ENCODE data around the gene ZNF480.
"Not testable (repeated sequence)": the region's sequence is repeated elsewhere in the genome, so short reads cannot be mapped to it uniquely, and the experiment has no call there.

The ZNF480 gene

DNA sequence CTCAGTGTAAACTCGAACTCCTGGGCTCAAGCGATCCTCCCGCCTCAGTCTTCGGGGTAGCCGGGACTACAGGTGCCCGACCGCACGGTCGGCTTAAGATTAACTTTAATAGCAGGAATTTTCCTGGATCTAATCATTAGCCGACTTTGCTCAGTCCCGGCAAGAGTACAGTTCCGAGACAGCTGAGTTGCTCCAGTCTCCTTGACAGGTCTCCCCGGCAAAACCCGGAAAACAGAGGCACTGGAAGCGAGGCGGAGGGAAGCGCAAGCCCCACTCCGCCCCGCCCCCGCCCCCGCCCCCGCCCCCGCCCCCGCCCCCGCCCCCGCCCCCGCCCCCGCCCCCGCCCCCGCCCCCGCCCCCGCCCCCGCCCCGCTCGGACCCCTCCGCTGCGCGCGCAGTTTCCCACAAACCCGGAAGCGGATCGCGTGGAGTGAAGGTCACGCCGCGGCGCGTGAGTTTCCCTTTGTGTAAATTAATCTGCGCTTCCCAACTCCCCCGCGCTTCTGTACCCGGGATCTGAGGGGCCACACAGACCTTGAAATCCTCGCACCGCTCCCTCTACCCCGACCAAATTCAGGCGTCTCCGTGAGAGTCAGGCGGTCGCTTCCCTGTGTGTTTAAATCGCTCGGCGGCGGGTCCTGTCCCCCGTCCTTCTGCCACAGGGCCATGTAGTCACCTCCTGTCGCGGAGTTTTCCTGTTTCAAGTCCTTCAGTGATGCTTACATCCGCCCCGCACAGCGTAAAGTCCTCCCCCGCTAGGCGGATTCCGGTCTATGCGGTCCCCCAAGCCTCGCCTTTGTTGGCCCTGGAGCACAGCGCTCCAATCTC, at the start of gene ZNF480:
ZNF480 (plus strand) TSS at position 397 of the 828 bp plus-strand sequence. CDS start 3,244 bp downstream, outside the sequence.
- peak; percentile 75 for DNase-seq

DNA sequence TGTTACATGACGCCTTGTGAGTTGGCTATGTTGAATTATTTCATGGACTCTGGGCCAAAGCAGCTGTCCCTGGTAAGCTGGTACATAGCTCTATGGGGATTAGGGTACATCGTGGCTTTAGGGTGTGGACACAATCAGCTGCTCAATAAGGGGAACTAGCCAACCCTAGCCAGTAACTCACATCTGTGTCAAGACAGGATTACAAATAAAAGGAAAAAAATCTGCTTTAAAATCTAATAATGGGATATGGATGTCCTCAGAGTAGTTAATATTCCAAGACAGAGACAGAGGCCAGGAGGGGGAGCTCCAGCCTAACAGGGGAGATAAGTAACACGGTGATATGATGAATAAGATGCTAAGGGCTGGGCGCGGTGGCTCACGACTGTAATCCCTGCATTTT, 48.7 kb upstream of the ZNF480 start:
- DNase-seq = peak; percentile 63

DNA sequence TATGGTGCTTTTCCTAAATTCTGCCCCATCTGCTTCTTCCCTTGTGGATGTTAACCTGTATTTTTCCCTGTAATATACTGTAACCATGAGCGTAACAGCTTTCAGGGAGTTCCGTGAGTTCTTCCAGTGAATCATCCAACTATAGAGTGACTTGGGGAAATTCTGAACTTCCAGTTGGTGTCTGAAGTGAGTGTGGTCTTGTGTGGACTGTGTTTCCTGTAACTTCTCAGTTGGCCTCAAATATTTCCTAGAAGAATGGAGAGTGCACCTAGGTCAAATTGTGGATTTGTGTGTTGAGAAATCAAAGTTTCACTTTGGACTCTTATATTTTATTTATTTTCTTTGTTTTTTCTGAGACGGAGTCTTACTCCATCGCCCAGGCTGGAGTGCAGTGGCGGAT, 38.5 kb upstream of the ZNF480 start:
- no peak for DNase-seq

DNA sequence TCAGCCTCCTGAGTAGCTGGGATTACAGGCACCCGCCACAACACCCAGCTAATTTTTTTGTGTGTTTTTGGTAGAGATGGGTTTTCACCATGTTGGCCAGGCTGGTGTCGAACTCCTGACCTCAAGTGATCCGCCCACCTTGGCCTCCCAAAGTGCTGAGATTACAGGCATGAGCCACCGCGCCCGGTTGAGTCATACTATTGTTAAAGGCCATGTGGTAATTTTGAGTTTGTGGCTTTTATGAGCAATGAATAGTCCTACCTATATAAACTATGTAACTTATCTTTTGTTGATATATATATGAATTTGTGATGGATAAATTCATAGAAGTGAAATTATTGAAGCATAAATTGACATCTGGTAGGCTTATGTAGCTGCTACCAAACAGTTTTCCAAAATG, 31.4 kb upstream of the ZNF480 start:
- DNase-seq = peak; percentile 23

DNA sequence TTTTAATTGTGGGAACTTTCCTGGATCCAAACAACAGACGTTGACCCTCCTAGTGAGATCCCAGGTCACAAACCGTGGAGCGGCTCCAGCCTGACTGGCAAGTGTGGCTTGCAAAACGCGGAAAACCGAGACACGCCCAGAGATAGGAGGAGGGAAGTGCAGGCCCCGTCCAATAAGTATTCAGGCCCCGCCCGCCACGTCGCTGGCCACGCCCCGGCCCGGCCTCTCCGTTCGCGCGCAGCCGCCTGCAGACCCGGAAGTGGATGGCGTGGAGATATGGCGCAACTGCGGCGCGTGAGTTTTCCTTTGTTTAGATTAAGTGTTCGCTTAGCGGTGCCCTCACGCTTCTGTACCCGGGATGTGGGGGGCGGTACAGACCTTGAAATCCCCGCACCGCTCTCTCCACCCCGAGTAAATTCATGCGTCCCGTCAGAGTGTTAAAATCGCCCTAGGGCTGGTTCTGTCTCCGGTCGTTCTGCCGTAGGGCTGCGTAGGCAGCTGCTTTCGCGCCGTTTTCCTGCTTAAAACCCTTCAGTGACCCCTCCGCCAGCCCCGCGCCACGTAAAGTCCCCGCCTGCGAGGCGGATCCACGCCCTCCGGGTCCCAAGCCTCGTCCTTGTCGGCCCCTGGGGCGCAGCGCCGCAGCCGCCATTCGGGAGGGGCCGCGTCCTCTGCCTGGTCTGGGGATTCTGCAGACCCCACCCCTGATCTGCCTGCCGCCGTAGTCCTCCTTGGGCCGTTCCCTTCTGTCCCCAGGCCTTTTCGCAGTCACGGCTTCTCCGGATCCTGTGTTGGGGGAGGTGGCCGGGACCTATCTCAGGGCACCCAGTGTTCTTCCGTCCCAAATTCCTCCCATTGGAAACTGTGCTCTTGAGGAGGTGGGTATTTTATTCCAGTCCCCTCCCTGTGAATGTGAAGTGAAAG, 27.4 kb upstream of the ZNF480 start, which contains the start of gene ZNF766:
ZNF766 (plus strand) TSS at position 250 of the 924 bp plus-strand sequence; CDS start at position 277, 27 bp downstream.
- peak; percentile 98 for DNase-seq

DNA sequence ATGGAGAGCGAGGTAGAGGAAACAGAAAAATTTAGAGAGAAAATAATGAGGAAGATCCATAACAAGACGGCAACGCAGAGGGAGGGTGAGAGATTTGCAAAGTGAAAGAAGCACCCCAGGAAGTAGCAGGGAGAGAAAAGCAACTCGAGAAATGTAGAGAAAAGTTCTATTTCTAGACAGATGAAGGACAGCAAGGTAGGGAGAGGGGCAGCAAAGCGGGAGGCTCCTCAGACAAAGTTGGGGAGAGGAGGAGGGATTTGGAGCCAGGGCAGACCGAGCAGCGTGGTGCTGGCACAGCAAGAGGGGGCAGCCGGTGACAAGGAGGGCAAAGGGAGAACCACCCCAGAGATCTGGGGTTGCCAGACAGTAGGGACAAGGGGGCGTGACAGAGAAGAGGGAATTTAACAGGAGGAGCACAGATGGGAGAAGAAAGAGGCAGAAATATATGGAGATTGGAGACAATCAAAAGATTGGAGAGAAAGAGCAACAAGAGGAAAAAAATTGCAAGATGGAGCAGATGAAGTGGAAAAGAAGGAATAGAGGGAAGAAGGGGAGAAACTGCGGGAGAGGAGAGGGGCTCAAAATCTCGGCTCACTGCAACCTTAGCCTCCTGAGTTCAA, 26.6 kb upstream of the ZNF480 start:
- DNase-seq = no peak

DNA sequence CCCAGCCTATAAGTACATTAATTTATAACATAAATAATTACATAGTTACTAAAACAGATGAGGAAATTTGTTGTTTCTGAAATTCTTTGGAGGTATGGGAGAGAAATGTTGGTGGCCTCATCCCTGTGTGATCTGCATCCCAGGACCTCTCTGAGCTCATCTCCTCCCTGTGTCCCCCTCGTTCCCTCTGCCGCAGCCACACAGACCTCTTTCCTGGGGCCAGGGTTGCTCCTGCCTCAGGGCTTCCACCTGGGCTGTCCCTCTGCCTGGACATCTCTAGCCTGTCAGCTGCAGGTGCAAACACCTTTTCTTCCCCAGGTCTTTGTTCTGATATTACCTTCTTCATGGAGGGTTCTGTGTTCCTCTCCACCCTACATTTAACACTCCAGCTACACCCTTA, 23.7 kb upstream of the ZNF480 start:
- no peak for DNase-seq

DNA sequence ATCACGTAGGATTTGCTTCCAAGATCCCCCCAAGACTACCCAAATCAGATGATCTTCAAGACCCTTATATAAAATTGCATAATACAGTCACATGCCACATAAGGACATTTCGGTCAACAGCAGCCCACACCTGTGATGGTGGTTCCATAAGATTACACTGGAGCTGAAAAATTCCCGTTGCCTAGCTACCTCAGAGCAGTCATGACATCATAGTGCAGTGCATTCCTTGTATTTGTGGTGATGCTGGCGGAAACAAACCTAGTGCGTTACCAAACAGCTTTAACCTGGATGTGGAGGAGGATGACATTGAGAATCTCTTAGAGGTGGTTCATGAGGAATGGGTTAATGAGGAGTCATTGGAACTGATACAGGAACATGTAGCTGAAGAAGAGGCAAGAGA, 22.8 kb upstream of the ZNF480 start:
- DNase-seq = no peak

DNA sequence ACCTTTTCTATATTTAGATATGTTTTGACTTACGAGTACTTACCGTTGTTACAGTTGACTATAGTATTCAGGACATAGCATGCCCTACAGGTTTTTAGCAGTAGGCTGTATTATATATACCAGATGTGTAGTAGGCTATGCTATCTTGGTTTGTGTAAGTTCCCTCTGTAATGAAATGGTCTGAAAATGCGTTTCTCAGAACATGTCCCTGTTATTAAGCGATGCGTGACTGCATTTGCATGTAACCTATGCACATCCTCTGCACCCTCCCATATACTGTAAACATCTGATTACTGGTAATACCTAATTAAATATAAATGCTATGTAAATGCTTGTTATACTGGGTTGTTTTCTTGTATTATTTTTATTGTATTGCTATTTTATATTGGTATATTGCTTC, 21.0 kb upstream of the ZNF480 start:
- DNase-seq = no peak

DNA sequence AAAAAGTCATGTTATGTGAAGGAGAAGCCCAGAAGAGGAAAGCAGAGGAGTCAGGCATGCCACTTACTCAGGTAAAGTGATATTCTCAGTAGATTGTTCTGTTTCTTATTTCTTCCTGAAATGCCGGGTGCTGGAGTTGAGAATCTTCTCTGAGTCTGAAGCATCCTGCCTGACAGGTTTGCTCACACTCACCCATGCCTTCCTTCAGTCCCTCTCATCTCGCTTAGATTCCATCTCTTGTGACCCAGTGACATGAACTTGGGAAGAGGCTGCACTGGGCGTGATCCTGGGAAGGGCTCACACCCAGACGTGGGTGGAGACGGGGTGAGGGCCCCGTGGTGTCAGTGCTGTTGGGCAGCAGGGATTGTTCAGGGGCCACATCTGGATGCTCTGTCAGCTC, 19.5 kb upstream of the ZNF480 start:
- DNase-seq = no peak

DNA sequence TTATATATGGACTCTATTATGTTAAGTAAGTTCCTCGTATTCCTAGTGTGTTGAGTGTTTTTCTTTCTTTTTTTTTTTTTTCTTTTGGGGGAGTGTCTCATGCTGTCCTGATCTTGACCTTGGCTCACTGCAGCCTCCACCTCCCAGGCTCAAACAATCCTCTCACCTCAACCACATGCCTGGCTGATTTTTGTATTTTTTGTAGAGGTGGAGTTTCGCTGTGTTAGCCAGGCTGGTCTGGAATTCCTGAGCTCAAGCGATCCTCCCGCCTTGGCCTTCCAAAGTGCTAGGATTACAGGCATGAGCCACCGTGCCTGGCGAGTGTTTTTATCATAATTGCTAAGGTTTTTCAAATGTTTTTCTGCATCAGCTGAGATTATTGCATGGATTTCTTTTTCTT, 10.7 kb upstream of the ZNF480 start:
- no peak for DNase-seq

DNA sequence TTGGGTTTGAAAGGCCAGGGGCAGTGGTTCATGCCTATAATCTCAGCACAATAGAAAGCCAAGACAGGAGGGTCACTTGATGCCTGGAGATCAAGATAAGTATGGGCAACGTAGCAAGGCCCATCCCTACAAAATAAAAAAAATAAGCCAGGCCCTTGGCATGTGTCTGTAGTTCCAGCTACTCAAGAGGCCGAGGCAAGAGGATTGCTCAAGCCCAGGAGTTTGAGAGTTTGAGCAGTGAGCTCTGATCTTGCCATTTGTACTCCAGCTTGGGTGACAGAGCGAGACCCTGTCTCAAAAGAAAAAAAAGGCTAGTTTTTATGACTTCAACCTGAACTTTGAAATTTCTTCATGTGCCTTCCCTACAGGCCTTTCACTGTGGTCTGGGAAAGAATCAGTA, 5.2 kb upstream of the ZNF480 start:
- no peak for DNase-seq

DNA sequence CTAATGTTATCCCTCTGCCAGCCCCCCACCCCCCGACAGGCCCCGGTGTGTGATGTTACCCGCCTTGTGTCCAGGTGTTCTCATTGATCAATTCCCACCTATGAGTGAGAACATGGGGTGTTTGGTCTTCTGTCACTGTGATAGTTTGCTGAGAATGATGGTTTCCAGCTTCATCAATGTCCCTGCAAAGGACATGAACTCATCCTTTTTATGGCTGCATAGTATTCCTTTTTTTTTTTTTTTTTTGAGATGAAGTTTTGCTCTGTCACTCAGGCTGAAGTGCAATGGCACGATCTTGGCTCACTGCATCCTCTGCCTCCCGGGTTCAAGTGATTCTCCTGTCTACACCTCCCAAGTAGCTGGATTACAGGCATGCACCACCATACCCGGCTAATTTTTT, 4.0 kb upstream of the ZNF480 start:
- not testable (repeated sequence) for DNase-seq

DNA sequence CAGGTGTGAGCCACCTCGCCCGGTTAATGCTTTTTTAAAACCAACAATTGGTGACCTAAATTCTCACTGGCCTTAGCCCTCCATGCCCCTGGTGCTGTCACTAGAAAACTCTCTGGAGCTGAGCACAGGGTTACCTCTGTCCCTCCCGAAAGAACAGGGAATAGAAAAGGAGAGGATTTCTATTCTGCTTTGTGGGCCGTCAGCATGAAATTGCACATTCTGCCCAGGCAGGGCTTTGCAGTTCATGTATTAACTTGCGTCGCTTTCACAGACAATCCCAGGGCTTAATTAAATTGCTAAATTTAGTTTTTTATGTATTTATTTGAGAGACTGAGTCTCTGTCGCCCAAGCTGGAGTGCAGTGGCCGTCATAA, 583 bp upstream of the ZNF480 start:
- DNase-seq = no peak

DNA sequence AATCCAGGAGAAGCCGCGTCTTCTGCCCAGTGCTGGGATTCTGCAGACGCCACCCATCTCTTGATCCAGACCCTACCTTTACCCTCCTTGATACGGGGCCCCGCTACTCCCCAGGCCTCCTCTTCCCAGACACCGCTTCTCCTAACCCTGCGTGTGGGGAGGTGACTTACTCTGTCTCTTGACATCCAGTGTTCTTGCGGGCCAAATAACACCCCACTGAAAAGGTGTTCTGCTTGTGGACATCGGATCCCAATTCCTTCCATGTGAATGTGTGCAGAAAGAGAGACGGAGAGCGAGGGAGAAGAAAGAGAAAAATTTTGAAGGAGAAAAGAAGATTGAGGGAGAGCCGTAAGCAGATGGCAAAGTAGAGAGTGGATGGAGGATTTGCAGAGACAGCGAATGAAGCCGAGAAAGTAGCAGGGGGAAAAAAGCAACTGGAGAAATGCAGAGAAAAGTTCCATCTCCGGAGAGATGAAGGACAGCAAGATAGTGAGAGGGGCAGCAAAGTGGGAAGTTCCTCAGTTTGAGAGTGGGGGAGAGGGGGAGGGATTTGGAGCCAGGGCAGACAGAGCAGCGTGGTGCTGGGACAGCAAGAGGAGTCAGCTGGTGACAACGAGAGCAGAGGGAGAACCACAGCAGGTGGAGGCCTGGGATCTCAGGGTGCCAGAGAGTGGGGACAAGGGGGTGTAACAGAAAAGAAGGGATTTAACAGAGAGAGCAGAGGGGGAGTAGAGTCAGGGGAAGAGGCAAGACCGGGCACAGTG, 814 bp downstream of the ZNF480 start:
- DNase-seq = no peak

DNA sequence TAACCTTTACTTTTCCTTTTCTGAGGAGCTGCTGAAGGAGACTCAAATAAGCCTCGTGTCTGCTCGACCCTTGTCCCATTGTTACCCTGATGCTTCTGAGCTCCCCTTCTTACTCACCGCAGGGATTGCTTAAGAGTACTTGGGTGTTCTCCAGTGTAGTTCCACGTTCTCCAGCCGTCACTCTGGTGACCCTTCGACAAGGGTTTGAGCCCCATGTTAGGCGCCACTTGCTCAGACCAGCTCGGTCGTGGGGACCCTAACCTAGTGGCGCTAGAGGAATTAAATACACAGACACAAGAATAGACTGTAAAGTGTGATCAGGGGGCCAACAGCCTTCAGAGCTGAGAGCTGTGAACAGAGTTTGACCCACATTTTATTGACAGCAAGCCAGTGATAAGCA, 10.3 kb downstream of the ZNF480 start:
- no peak for DNase-seq

DNA sequence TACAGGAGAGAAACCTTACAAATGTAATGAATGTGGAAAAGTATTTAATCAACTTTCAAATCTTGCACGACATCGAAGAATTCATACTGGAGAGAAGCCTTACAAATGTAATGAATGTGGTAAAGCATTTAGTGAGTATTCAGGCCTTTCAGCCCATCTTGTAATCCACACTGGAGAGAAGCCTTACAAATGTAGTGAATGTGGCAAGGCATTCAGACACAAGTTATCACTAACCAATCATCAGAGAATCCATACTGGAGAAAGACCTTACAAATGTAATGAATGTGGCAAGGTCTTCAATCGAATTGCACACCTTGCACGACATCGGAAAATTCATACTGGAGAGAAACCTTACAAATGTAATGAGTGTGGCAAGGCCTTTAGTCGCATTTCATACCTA, 25.5 kb downstream of the ZNF480 start:
- DNase-seq = no peak

DNA sequence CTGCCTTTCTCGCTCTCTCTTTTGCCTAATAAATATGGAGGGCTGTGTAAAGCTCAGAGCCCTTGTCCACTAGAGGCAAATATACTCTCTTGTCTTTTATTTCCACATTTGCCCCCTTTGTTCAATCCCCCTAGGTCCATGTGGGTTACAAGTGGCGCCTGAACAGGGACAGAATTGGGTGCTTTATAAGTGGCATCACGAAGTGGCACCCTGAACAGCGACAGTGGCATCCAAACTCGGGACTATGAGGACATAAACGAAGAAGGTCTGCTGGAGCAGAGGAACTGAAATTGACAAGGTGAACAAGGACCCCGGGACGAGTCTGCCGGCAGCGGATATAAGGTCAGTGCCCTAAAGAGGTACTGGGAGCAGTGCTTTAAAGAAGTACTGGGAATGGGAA, 34.8 kb downstream of the ZNF480 start:
- DNase-seq = no peak

DNA sequence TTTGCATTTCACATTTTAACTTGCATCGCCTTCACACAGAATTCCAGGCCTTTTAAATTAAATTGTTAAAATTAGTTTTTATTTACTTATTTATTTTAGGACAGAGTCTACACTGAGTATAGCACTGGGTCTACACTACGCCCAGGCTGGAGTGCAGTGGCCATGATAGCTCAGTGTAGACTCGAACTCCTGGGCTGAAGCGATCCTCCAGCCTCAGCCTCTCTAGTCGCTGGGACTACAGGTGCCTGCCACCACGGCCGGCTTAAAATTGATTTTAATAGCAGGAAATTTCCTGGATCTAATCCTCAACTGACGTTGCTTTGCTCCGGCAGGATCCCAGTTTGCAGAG, 38.8 kb downstream of the ZNF480 start:
- DNase-seq = no peak

DNA sequence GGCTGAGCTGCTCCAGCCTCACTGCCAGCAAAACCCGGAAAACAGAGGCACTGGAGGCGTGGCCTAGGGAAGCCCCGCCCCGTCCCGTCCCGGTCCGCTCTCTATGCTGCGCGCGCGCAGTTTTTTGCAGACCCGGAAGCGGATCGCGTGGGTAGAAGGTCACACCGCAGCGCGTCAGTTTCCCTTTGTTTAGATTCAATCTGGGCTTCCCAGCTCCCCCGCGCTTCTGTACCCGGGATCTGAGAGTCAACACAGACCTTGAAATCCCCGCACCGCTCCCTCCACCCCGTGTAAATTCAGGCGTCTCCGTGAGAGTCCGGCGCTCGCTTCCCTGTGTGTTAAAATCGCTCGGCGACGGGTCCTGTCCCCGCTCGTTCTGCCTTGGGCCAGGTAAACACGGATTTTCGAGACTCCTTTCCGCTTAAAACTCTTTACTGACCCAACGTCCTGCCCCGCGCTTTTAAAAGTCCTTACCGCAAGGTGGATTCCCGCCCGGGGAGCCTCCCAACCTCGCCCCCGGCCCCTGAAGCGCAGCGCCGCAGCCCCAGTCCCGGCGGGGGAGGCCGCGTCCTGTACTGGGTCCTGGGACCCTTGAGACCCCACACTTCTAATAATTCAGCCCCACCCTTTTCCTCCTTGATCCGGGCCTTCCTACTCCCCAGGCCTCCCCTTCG, 39.3 kb downstream of the ZNF480 start, which contains the start of gene ZNF610:
ZNF610 (plus strand) TSS at position 127 of the 674 bp plus-strand sequence. CDS start 12,930 bp downstream, outside the sequence.
- peak; percentile 87 for DNase-seq

DNA sequence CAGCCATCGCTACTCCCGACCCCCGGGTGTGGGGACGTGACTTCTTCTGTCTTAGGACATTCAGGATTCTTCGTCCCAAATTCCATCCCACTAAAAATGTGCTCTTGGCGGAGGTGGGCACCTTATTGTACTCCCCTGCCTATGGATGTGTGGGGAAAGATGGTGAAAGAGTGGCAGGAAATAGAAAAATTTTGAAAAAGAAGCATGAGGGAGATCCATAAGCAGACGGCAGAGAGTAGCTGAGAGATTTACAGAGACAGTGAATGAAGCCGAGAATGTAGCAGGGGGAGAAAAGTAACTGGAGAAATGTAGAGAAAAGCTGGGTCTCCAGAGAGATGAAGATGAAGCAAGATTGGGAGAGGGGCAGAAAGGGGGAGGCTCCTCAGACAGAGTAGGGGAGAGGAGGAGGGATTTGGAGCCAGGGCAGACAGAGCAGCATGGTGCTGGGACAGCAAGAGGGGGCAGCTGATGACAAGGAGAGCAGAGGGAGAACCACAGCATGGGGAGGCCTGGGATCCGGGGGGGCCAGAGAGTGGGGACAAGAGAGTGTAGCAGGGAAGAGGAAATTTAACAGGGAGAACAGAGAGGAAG, 39.9 kb downstream of the ZNF480 start:
- no peak for DNase-seq

DNA sequence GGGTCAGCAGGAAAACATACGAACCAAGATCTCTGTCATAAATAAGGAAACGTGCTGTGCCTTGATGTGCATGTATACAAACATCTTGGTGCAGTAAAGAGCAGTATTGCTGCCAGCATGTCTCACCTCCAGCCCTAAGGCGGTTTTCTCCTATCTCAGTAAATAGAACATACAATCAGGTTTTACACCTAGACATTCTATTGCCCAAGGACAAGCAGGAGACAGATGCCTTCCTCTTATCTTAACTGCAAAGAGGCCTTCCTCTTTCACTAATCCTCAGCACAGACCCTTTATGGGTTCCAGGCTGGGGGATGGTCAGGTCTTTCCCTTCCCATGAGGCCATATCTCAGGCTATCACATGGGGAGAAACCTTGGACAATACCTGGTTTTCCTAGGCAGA, 42.1 kb downstream of the ZNF480 start:
- not testable (repeated sequence) for DNase-seq

All from activated naive CD4-positive, alpha-beta T cell treated with Interleukin-2 at 50 U/mL for 16 hours (primary cell).